Hepatocyte (in vitro differentiated cells): ENCODE data around the gene ADH4.

Experiments used
- EZH2 ChIP-seq: fragments of 200-600 bp; sonication (generic); IDR thresholded peaks from 2 replicates; pipeline ENCODE4 v1.6.1; 2016; ENCODE audit warnings: antibody characterized with exemption, mild to moderate bottlenecking, borderline replicate concordance
- TF ChIP-seq, protein P1 (sequence below): fragments of 200-600 bp; sonication (generic); IDR thresholded peaks from 2 replicates; pipeline ENCODE4 v1.5.1; 2016; ENCODE audit warnings: antibody characterized with exemption, mild to moderate bottlenecking; ENCODE audit not compliant: poor library complexity

DNA sequence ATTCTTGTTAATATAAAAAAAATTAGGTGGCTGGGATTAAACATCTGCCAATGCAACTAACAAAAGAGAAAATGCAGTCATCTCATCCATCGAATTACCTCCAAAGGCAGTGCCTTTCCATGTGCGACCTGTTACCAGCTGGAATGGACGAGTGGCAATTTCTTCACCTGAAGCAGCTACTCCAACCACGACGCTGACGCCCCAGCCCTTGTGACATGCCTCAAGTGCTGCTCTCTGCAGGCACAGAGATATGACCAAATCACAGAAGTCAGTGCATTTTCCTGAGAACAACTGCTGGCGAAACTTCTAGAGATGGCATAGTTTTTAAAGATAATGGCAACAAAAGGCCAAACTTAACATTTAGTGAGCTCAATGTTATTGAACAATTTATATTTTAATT lies 69.3 kb downstream of the ADH4 start:
- TF ChIP-seq, protein P1, sequence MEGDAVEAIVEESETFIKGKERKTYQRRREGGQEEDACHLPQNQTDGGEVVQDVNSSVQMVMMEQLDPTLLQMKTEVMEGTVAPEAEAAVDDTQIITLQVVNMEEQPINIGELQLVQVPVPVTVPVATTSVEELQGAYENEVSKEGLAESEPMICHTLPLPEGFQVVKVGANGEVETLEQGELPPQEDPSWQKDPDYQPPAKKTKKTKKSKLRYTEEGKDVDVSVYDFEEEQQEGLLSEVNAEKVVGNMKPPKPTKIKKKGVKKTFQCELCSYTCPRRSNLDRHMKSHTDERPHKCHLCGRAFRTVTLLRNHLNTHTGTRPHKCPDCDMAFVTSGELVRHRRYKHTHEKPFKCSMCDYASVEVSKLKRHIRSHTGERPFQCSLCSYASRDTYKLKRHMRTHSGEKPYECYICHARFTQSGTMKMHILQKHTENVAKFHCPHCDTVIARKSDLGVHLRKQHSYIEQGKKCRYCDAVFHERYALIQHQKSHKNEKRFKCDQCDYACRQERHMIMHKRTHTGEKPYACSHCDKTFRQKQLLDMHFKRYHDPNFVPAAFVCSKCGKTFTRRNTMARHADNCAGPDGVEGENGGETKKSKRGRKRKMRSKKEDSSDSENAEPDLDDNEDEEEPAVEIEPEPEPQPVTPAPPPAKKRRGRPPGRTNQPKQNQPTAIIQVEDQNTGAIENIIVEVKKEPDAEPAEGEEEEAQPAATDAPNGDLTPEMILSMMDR = no peak
- TF ChIP-seq EZH2 = no peak
